Stimulated activated CD8-positive, alpha-beta memory T cell treated with anti-CD3 and anti-CD28 coated beads, Interleukin-7, amount 100 ng/mL, for 1 hour (primary cell): ENCODE measurements around the gene IRAG1.

ENCODE experiments used
- DNase-seq, 2 donors: peaks; one replicate each; pipeline ENCODE4 v3.0.0-alpha.2; 2020; ENCODE audit warnings: low read depth in 2 of 2

The IRAG1 gene

DNA sequence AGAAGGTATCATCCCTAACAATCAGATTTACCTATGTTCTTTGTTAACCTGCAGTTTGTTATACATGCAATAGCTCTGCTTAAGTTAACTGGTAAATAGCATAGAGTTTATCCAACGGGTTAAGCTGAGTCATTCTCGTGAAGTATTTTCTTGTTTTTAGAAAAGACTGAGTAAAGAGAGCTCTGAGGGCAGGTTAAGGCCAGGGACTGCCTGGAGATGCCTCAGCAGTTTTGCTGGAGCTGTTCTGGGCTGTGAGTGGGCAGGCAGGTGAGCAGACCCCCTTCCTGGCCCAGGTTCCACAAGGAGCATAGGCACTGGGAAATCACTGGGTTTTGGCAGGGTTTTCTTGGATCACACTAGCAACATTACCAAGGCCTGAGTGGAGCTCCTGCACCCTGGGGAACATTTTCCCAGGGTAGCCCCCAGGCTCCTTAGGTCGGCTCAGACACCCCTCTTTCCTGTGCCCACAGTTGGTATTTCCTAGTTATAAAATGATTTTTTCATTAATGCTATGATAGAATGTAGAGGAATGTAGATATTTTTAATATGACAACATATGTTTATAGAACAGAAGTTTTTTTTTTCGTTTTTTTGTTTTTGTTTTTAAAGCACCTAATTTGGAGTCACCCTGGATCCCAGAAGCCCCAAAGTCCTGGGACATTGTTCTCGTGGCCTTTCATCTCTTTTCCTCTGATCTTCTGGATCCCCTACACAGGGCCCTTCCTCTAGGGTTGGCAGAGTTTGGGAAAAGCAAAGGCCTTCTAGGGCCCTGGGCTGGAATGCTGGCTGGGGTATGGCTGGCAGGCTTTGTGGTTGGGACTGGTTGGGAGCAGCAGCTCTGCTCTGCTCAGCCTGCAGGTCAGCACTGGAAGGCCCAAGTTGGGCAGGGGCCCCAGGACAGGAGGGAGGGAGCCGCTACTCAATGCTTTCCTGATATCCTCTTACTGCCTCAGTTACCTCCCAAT lies 26.7 kb downstream of the IRAG1 start:
- DNase-seq: no peak

DNA sequence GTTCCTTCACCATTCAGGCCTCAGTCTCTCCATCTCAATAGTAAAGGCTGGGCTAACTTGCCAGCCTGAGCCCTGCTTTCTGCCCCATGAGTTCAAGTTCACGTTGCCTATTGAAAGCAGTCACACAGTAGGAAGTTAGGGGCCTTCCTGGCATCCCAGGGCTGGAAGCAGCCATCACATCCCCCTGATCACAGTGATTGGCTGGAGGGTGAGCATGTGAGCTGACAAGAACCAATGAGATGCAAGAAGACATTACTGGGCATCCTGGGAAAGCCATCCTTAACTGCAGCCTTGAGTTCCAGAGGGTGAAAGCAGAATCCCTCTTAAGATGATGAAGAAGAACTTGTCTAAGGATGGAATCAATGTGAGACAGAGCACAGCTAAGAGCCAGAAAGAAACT lies 29.1 kb downstream of the IRAG1 start:
- DNase-seq: no peak

DNA sequence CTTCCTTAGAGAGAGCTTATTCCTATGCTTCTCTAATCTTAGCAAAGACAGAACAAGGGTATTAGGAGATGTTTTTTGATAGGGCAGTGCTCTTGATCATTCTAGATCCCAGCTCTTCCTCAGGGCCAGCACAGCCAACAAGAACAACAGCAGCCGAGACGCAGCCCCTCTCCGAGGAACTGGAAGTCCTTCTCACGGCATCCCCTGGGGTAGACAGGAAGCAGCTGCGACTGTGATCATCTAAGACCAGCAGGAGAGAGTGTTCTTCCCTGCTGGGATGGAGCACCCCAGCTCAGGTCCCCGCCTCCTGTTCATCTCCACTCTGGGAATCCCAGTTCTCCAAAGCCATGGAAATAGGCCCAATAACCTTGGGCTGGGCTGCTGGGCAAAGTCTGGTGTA lies 29.6 kb downstream of the IRAG1 start:
- no peak for DNase-seq

DNA sequence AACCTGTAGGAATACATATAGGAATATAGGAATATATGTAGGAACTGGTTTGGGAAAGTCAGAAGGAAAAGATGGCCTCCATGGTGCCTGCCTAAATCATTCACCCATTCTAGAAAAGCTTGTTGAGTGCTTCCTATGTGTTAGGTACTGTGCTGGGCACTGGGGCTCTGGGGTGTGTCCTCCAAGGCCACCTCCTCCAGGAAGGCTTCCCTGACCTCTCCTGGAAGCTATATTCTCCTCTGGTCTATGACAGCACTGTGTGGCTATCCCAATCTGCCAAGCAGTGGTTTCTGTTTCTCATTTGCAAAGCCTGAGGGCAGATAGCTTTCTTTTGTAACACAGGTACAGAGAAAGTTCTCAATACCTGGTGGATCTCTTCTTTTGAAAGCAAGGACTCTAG lies 30.2 kb downstream of the IRAG1 start:
- no peak for DNase-seq

DNA sequence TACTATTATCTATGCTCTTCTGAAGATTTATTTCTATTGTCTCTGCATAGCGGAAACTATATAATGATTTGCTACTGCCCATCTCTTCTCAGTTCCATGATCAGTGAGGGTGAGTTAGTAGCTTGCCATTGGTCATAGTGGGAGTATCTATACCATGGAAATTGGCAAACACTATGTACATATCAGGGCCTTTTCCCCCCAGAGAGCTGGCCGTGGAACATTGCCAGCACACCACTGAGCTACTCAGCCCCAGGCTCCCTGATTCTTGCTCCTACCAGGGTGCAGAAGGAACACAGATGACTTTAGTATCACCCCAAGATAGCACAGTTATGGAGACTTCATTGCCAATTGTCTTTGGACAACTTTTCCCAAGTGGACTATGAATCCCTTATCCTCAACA lies 33.2 kb downstream of the IRAG1 start:
- DNase-seq: no peak

DNA sequence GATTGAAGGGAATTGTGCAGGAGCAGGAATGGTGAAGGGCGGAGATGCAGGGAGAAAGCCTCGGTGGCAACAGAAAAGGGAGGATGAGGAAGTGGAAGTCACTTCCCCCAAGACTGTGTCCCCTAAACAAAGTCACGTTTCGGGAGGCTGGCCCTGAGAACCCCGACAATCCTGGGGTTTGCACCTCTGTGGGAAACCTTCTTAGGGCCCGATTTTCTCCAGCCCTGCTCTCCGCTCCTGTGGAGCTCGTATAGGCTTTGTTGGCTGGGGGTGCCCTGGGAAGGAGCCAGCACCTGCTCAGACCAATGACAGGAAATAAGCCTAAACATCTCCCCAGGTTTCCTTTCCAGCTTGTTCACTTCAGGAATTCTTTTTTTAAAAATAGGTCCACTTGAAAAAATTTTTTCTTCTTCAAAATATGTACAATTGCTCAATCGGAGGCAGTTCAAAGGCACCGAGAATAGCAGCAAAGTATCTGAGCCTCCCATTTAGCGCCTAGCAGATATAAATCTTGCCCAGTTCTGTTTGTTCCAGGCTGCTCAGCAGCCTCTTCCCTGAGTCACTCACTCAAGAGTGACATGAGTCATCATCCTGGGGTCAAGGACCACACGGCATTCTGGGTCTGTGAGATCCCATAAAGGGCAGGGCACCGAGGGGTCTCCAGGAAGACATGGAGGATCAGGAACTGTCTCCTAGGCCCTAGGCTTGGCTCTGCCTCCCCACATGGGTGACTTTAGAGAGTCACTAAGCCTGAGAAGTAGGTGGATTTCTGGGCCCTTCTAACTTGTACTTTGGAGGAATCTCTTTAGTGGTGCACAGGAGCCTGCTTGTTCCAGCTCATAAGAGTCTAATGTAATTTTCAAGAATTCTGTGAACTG lies 34.0 kb downstream of the IRAG1 start:
- no peak for DNase-seq

DNA sequence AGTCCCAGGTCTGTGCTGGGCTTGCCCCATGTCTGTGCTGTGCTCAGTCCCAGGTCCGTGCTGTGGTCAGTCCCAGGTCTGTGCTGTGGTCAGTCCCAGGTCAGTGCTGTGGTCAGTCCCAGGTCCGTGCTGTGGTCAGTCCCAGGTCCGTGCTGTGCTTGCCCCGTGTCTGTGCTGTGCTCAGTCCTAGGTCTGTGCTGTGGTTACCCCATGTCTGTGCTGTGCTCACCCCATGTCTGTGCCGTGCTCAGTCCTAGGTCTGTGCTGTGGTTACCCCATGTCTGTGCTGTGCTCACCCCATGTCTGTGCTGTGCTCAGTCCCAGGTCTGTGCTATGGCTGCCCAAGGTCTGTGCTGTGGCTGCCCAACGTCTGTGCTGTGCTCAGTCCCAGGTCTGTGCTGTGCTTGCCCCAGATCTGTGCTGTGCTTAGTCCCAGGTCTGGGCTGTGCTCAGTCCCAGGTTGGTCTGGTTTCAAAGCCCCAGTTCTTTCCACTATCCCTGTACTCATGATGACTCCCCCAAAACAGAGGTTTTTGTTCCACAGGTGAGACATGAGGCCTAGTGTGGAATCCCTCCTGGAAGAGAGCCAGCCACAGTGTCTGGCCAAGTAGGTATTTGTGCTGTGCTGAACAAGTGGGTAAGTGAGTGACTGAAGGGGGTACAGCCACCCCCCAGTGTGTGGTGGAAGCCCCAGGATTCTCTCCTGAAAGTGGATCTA lies 34.8 kb downstream of the IRAG1 start:
- DNase-seq: no peak

DNA sequence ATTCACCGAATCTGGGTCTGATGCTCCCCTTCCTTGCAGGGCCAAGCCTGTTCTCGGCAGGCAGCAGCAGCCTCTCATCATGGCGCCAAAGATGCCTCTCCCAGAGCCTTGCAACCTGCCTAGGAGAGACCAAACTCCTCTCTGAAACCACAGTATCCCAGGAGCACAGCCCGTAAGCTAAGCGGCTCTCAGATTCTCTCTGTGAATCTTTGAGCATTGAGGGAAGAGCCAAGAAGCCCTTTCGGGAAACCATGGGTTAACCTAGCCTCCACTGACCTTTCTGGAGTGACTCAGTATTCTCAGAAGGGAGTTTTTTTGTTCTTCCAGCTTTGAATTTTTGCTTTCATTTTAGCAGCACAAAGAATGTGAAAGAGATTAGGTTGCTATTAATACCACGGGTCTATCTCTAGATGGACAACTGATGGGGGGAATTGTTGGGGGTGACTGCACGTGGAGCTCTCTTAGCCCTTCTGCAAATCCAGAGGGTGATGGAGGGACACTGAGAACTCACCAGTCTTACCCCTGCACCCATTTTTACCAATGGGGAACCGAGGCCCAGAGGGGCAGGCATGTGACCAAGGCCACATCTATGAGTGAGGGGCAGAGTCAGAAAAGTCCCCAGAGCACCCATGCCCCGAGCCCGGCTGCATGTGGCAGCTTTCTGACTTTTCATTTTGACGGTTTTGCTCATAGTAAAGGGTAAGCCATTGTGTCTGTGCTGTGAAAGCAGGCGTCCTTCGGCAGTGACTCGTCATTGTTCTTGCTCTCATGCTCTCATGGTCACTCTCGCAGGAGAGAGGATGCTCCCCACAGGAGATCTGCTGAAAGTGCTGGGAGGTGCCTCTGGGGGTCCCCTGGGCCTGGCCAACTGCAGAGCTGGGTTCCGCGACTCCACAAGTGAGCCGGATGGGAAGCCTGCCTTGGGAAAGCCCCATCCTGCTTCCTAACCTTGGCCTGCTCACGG lies 36.0 kb downstream of the IRAG1 start:
- no peak for DNase-seq

DNA sequence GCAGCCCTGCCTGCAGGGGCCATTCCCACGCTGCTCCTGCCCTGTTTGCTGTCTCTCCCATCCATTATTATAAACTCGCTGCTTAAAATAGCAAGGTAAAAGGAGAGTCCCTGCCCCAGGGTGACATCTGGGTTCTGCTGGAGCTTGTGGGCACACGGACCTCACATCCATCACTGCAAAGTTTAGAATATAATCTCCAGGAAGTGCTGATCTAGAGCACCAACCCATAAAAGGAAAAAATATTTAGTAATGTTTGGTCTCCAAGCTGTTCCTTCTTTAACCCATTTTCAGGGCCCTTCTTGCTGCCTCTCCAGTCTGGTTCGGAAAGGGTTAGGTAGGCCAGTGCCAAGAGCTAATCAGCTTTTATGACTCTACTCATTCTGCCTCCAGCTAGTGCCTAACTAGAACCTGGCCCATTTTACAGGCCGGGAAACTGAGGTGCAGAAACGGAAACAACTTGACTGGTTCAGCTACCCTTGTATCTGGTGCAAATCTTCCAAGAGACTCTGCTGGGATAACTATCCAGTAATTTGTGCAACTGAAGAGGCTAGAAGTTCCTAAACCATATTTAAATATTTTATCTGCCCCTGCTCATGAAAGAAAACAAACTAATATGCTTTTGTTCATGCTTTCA lies 37.5 kb downstream of the IRAG1 start:
- DNase-seq: no peak

DNA sequence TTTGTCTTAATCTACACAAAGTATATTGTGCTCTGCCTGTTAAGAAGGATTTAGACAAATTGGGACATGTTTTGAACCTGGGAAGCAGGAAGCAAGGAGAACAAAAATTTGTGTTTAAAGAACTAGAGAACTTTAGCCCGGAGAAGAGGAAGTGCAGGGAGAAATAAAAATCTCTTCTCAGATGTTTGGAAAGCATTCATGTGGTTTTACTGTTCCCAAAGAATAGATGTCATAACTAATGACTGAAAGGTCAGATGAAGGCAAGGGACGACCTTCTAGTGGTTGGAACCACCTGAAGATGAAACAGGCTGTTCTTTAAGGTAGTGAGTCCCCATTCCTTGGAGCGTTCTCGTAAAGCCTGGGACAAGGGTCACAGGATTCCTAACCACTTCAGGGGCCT lies 38.3 kb downstream of the IRAG1 start:
- no peak for DNase-seq

DNA sequence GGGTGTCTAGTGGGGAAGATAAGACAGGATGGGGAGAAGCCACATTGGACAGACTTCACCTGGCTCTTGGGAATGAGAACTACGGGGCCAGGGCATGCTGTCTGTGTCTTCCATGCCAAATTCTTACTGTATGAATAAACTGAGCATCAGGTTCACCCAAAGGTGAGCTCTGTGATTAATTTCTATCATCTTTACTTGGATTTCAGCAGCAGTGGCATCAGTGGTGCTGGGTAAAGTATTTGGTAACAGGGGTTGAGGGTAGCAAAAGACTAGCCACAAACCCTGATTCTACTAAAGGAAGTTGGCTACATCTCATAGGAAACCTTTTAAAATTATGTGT lies 38.8 kb downstream of the IRAG1 start:
- no peak for DNase-seq

DNA sequence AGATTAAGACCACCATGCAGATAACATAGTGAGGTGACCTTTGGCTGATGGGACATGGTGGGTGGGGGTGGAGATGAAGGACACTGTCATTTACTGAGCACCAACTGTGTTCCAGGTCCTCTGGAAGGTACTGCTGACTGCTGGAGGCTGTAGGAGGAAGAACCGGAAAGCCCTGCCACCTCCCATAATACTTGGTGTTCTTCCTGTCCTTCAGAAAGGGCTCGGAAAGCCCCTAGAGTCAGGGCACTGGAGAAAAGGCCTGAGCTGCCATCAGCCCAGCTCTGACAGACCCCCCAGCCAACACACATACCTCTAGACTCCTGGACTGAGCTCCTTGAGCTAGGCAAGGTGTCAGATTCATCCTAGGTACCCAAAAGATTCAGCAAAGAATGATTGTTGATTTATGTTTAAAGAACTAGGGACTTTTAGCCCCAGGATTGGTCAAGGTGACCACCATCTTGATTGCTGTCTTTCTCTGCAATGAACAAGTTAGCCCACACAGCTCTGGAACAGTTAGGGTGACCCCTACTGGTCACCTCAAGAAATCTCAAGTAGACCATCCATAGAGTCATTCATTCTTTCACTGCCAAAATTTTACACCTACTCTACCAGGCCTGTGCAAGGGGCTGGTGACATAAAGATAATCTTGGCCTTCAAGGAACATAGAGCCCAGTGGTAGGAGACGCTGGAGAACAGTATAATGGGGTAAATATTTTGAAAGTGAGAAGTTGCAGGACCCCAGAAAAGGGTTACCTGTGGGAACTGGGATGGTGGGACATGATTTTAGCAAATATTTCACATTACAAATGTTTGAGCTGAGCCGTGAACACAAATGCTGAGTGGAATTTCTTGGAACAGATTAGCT lies 39.4 kb downstream of the IRAG1 start:
- no peak for DNase-seq

DNA sequence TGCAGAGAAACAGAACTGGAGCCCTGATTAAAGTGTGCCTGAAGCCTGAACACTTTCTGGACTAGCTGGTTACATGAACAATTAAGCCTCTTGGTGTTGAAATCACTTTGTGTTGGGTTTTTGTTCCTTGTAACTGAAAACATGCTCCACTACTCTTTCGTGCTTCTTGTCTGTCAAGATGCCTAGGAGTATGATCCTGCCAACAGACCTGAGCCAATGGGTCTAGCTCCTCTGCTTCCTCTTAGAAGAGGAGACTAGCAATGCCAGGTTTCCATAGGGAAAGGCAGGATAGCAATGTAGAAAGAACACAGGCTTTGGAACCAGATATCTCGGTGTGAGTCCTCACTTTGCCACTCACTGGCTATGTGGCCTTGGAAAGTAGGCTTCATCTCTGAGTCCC lies 40.3 kb downstream of the IRAG1 start:
- DNase-seq: no peak

DNA sequence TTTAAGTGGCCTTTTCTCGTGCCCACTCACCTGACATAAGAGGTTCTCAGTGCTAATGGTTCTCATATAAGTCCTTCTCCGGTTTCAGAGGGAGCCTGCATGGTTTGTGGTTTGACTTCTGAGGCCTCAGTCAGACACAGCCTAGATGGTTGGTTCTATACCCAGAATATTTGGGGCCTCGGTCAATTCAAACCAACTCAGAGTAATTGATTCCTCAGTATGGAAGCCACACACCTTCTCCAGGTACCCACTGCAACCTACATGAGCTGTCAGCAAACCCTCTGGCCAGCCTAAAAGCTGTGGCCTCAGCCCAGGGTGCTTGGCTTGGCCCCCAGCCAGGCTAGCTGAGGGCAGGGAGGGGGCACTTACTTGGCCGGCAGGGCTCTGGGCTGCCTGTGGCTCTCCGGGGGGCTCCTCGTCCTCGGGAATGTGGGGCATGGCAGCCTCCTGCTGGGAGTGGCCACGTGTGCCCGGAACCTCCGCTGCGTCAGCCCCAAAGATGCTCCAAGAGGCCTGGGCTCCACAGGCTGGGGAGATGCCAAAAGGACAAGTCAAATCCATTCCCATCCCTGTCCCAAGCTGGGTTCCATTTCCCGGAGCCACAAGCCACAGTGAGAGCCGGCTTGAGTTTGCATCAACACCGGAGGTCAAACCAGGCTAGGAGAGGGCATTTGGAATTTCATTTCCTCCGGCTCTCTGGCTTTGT lies 41.7 kb downstream of the IRAG1 start:
- no peak for DNase-seq

DNA sequence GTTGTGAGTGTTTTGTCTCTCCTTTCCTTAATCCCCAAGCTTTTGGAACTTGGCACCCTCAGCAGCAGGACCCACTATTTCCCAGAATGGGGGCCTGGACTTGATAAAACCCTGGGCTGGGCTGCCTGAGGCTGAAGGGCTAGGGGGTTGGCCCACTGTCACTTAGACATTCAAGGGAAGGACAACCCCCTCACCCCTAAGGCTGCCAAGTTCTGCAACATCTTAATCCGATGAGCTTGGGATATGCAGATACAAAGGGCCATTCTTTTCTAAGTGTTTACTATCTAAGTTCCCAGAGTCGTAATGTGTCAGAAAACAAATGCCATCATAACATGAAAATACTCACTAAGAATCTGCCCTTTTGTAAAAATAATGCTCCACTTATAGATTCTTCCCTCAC lies 42.9 kb downstream of the IRAG1 start:
- no peak for DNase-seq

DNA sequence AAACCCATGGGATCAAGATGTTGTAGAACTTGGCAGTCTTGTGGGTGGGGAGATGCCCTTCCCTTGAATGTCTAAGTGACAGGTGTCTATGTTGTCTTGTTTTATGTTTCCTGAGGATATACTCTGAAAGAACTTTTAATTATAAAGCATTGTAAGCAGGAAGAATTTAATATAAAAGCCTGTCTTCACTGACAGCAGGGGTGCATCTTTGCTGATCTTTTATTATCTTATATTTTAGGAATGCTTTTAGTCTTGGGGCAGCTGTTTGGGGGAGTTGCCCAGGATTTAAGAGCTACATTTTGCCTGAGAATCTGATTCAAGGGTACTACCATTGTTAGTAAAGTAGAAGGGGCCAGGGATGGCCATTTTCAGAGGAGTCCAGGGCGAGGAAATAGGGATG lies 43.4 kb downstream of the IRAG1 start:
- DNase-seq: no peak

DNA sequence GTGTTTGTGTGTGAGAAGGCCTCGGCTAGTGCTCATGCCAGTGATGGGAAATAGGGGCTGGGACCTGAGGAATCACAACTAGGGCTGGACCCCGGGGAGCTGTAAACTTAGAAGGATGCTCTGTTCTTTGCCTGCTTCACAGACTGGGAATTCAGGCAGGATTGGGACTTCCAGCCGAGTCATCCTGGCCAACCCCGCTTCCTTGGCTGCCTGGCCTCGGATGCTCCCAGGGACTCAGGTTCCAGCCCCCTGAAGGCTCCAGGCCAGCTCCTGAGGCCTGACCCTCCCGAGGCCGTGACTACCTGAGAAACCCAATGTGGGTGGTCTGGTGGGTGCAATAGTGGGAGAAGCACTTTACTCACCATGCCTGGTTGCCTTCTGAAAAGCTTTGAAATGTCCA lies 44.7 kb downstream of the IRAG1 start:
- no peak for DNase-seq

DNA sequence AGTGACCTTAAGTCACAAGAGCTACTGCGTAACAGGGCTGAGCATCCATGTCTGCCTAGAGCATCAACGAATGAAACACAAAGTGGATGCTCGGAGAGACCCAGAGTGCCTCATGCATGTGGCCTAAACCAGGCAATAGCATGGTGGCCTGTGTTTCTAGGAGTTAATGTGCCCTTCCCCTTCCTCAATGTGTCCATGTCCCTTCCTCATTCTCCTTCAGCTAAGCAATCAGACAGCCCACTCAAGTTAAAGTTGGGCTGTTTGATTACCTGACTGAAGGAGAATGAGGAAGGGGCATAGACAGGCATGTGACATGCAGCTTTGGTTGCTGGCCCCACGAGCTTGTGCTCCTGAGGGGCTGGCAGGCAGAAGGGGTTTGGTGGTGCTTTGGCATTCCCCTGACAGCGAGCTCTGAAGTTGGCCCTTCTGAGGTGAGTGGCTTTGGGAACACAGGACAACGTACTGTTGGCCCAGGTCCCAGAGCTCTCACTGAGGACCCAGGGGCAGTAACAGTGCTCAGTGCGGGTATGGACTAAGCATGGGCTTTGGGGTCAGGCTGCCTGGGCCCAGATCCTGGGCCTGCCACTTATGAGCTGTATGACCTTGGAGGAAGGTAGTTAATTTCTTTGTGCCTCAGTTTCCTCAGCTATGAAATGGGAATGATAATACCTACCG lies 46.7 kb downstream of the IRAG1 start:
- DNase-seq: no peak
